HG03571 (cell line): Measurements from ENCODE around the gene IKZF1.

ENCODE experiments used
- ATAC-seq: cut with Tn5 transposase; IDR thresholded peaks from one replicate; pipeline ENCODE4 v1.9.1; 2021; ENCODE audit not compliant: unreplicated experiment

IKZF1 gene

GRCh38 chr7:50352751-50353150 lies 48.2 kb downstream of the IKZF1 start:
- ATAC-seq, result no peak

- no peak for ATAC-seq
These were observed 48.7 kb downstream of the IKZF1 start for GRCh38 chr7:50353201-50353600.

- no peak for ATAC-seq
These were observed 49.5 kb downstream of the IKZF1 start for GRCh38 chr7:50353894-50354595.

- no peak for ATAC-seq
These were observed 51.3 kb downstream of the IKZF1 start for GRCh38 chr7:50355817-50356178.

- no peak for ATAC-seq
These were observed 51.9 kb downstream of the IKZF1 start for GRCh38 chr7:50356212-50356944.

GRCh38 chr7:50356945-50357268 lies 52.4 kb downstream of the IKZF1 start:
- ATAC-seq, result no peak

- ATAC-seq, result no peak
These were observed 52.9 kb downstream of the IKZF1 start for GRCh38 chr7:50357426-50357825.

GRCh38 chr7:50358041-50358705 lies 53.7 kb downstream of the IKZF1 start:
- ATAC-seq, result no peak

GRCh38 chr7:50358779-50359178 lies 54.3 kb downstream of the IKZF1 start:
- no peak for ATAC-seq

- ATAC-seq, result no peak
These were observed 54.9 kb downstream of the IKZF1 start for GRCh38 chr7:50359258-50359994.

- no peak for ATAC-seq
These were observed 55.7 kb downstream of the IKZF1 start for GRCh38 chr7:50359995-50360925.

GRCh38 chr7:50362142-50362541 lies 57.6 kb downstream of the IKZF1 start:
- no peak for ATAC-seq

- no peak for ATAC-seq
These were observed 58.3 kb downstream of the IKZF1 start for GRCh38 chr7:50362712-50363282.

- ATAC-seq, result no peak
These were observed 59.0 kb downstream of the IKZF1 start for GRCh38 chr7:50363327-50364060.

GRCh38 chr7:50364645-50365044 lies 60.1 kb downstream of the IKZF1 start:
- no peak for ATAC-seq

GRCh38 chr7:50366311-50366710 lies 61.8 kb downstream of the IKZF1 start:
- ATAC-seq, result no peak

- no peak for ATAC-seq
These were observed 62.6 kb downstream of the IKZF1 start for GRCh38 chr7:50367100-50367499.

- ATAC-seq, result no peak
These were observed 63.1 kb downstream of the IKZF1 start for GRCh38 chr7:50367570-50367969.

- ATAC-seq, result no peak
These were observed 63.9 kb downstream of the IKZF1 start for GRCh38 chr7:50368366-50368765.
